ENCODE results near the gene LTB.
"Not testable (repeated sequence)": the region's sequence is repeated elsewhere in the genome, so short reads cannot be mapped to it uniquely, and the experiment has no call there.

Gene LTB

DNA sequence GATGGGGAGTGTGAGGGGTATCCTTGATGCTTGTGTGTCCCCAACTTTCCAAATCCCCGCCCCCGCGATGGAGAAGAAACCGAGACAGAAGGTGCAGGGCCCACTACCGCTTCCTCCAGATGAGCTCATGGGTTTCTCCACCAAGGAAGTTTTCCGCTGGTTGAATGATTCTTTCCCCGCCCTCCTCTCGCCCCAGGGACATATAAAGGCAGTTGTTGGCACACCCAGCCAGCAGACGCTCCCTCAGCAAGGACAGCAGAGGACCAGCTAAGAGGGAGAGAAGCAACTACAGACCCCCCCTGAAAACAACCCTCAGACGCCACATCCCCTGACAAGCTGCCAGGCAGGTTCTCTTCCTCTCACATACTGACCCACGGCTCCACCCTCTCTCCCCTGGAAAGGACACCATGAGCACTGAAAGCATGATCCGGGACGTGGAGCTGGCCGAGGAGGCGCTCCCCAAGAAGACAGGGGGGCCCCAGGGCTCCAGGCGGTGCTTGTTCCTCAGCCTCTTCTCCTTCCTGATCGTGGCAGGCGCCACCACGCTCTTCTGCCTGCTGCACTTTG lies 6.8 kb downstream of the LTB start, which contains the start of gene TNF:
Gene TNF (plus strand): TSS at position 231 of the 567 bp plus-strand sequence. CDS start 177 bp downstream, at position 408.
- DNase-seq (ENCODE audit: low spot score): no peak

DNA sequence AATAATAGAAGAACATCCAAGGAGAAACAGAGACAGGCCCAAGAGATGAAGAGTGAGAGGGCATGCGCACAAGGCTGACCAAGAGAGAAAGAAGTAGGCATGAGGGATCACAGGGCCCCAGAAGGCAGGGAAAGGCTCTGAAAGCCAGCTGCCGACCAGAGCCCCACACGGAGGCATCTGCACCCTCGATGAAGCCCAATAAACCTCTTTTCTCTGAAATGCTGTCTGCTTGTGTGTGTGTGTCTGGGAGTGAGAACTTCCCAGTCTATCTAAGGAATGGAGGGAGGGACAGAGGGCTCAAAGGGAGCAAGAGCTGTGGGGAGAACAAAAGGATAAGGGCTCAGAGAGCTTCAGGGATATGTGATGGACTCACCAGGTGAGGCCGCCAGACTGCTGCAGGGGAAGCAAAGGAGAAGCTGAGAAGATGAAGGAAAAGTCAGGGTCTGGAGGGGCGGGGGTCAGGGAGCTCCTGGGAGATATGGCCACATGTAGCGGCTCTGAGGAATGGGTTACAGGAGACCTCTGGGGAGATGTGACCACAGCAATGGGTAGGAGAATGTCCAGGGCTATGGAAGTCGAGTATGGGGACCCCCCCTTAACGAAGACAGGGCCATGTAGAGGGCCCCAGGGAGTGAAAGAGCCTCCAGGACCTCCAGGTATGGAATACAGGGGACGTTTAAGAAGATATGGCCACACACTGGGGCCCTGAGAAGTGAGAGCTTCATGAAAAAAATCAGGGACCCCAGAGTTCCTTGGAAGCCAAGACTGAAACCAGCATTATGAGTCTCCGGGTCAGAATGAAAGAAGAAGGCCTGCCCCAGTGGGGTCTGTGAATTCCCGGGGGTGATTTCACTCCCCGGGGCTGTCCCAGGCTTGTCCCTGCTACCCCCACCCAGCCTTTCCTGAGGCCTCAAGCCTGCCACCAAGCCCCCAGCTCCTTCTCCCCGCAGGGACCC lies 7.8 kb downstream of the LTB start:
- no peak for DNase-seq (ENCODE audit: low spot score)

DNA sequence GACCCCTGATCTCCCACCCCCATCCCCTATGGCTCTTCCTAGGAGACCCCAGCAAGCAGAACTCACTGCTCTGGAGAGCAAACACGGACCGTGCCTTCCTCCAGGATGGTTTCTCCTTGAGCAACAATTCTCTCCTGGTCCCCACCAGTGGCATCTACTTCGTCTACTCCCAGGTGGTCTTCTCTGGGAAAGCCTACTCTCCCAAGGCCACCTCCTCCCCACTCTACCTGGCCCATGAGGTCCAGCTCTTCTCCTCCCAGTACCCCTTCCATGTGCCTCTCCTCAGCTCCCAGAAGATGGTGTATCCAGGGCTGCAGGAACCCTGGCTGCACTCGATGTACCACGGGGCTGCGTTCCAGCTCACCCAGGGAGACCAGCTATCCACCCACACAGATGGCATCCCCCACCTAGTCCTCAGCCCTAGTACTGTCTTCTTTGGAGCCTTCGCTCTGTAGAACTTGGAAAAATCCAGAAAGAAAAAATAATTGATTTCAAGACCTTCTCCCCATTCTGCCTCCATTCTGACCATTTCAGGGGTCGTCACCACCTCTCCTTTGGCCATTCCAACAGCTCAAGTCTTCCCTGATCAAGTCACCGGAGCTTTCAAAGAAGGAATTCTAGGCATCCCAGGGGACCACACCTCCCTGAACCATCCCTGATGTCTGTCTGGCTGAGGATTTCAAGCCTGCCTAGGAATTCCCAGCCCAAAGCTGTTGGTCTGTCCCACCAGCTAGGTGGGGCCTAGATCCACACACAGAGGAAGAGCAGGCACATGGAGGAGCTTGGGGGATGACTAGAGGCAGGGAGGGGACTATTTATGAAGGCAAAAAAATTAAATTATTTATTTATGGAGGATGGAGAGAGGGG lies 8.8 kb downstream of the LTB start:
- no peak for DNase-seq (ENCODE audit: low spot score)

DNA sequence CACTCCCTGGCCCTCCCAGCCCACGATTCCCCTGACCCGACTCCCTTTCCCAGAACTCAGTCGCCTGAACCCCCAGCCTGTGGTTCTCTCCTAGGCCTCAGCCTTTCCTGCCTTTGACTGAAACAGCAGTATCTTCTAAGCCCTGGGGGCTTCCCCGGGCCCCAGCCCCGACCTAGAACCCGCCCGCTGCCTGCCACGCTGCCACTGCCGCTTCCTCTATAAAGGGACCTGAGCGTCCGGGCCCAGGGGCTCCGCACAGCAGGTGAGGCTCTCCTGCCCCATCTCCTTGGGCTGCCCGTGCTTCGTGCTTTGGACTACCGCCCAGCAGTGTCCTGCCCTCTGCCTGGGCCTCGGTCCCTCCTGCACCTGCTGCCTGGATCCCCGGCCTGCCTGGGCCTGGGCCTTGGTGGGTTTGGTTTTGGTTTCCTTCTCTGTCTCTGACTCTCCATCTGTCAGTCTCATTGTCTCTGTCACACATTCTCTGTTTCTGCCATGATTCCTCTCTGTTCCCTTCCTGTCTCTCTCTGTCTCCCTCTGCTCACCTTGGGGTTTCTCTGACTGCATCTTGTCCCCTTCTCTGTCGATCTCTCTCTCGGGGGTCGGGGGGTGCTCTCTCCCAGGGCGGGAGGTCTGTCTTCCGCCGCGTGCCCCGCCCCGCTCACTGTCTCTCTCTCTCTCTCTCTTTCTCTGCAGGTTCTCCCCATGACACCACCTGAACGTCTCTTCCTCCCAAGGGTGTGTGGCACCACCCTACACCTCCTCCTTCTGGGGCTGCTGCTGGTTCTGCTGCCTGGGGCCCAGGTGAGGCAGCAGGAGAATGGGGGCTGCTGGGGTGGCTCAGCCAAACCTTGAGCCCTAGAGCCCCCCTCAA lies 9.9 kb downstream of the LTB start, which contains the start of gene LTA:
Gene LTA (plus strand): TSS at position 249 of the 871 bp plus-strand sequence. CDS start 454 bp downstream, at position 703.
- no peak for DNase-seq (ENCODE audit: low spot score)

DNA sequence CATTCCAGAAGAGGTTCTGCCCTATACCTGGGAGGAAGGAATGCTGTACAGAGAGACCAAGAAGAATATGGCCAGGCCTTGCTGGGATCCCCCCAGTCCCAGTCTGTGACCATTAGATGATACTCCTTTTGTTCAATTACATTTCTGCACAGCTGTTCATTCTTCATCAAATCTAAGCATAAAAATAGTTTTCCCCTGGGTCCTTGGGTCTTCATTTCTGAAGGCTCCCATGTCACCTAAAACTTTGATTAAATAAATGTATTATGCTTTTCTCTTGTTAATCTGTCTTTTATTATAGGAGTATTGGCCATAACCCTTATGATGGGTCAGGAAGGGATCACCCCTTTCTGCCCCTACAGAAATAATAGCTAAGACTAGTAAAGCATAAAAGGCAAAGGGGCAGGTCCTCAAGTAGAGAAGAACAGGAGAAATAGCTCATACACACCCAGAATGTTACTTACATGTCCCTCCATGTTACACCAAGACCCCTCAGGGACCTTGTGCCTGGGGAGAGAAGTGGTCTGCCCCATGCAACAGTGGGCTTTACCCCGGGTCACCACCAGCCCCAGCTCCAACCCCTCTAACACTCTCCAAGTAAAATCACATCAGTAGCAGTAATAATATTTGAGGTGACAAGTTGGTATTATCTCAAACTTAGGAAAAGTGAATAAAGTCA lies 12.2 kb downstream of the LTB start:
- DNase-seq (ENCODE audit: low spot score): no peak

DNA sequence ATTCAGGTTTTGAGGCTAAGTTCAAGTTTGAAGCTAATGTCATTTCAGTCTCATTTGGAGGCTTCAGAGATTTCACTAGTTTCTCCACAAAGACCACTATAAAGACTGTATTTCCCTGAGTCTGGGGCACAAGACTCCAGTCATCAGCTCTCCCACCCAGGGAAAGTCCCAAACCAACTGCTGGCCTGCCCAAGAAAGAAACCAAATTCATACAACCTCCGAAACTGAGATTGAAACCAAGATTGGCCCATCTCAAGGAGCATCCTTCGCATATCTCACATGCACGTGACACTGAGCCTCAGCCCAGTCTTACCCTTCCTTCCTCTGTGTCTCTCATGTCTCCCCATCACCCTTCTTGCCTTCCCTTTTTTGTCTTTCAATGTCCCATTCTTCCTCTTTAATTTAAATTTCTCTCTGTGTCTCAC lies 13.7 kb downstream of the LTB start:
- DNase-seq (ENCODE audit: low spot score): no peak

DNA sequence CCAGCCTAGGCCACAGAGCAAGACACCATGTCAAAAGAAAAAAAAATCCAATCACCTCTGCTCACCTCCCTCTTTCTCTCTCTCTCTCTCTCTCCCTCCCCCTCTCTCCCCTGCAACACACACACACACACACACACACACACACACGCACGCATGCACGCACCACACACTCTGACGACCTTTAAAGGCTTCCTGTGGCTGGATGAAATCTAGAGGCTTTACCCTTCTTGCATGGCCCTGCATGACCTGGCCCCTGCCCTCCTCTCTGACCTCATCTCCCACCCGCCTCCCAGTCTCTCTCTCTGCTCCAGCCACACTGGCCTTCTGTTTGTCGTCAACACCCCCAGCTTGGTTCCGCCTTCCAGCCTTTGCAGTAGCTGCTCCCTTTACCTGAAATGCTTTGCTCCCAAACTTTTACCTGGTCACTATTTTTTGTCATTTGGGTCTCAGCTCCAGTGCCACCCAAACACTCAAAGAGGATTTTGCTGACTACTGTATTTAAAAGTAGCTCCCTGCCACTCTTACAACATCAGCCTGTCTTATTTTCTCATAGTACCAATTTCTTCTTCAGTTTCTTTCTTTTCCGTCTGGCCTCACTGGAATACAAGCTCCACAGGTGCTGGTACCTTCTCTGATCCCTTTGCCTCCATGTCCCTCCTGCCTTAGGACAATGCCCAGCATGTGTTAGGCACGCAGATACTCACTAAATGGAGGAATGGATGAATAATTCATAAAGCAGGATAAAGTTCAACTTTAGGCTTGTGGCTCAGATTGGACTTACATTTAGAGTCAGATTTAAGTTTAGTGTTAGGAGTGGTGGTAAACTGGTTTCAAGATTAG lies 14.5 kb downstream of the LTB start:
- DNase-seq (ENCODE audit: low spot score): no peak

DNA sequence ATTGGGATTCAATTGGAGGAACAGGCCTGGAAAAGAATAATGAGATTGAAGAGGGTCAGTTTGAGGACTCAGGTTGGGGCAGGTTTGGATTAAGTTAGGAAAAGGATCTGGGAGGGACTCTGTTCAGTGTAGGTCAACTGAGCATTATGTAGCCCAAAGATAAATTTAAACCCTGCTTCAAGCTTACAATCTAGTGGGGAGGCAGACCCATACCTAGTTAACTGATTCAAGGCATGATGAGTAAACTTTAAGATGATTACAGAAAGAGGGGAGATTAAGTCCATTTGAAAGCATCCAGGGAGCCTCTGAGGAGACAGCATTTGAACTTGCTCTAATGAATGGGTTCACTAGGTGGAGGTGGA lies 21.5 kb downstream of the LTB start:
- DNase-seq (ENCODE audit: low spot score): no peak

DNA sequence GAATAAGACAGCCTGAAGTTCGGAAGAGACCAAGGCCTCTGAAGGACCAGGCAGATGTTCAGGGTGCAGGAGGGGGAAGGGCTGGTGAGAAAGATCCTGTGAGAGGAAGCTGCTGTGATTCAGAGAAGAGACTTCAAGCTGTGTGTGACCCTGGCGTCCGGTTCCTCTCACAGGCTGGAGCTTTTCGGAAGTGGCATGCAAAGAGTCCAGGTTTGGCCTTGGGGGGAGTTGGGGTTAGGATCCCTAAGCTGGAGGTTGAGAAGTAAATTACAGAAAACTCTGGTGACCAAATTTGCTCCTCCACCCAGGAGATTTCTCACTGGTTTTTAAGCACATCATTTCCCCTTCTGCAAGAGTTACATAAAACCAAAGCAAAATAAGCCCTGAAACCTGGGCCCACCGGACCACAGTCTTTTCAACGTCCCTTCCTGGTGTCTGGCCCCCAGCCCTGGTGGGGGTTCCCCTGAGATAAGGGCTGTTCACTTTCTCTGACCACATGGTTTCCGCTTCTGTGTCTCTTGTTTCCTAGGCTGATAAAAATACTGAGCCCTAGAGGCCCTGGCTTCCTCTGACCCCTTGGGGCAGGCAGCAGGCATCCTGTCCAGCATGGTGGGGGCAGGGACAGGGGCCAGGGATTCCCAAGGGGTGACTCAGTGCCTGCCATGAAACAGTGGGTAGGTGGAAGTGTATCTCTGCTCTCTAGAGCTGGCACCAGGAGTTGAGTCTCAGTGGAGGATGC lies 22.1 kb downstream of the LTB start:
- peak; percentile 61 for DNase-seq (ENCODE audit: low spot score)

DNA sequence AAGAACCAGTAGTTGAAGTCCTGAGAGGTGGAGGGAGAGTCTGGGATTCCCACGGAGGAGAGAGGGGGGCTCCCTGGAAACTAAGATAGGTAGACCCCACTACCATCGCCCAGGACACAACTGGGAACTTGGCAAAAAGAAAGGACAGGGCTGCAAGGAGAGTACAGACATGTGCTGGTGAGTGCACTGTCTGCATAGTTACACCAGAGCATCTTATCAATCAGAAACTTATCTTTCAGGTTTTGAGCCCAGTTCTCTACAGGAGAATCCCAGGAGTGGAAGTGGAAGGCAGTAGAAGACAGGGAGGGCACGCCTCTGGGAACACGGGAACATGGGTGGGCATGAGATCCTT lies 22.6 kb downstream of the LTB start:
- no peak for DNase-seq (ENCODE audit: low spot score)

DNA sequence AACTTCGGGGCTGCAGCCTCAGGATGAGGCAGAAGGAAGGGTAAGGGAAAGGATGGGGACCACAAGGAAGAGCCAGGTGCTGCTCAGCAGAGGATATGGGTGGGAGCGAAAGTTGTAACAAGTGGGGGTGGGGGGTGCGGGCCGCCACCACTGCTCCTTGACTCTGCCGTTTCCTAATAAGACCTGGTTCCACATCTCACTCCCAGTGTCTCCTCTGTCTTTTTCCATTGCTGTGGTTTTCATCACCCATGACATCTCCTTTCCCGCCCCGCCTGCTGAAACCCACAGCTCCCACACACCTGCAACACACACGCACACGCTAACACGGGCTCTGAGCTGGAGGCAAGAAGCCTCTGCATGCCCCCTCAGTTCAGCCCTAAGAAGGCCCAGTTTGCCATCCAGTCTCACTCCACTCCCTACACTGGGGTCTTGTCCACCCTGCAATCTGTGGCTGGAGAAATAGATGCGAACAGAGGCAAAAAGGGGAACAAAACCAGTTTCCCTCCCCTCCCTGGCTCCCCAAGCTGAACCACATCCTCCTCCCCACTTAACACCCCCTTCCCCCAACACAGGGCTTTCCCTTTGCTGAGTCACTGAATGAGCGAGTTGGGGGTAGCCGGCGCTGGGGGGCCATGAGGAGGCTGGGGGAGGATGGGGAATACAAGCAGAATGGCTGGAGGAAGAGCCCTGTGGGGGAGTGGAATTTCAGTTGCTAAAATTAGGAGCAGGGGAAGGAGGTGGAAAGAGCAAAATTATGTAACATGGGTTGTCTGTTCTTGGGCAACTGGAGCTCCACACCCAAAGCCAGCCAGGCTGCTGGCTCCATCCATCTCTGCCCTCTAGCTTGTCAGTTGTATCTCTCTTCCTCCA lies 23.4 kb downstream of the LTB start:
- peak; percentile 82 for DNase-seq (ENCODE audit: low spot score)

DNA sequence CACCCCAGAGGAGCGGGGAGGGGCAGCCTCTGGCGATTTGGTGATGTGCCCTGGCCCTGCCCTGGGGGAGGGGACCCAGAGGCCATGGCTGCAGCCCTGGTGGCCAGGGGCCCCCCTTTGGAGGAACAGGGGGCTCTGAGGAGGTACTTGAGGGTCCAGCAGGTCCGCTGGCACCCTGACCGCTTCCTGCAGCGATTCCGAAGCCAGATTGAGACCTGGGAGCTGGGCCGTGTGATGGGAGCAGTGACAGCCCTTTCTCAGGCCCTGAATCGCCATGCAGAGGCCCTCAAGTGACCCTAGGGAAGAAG lies 24.0 kb downstream of the LTB start:
- DNase-seq (ENCODE audit: low spot score): no peak

DNA sequence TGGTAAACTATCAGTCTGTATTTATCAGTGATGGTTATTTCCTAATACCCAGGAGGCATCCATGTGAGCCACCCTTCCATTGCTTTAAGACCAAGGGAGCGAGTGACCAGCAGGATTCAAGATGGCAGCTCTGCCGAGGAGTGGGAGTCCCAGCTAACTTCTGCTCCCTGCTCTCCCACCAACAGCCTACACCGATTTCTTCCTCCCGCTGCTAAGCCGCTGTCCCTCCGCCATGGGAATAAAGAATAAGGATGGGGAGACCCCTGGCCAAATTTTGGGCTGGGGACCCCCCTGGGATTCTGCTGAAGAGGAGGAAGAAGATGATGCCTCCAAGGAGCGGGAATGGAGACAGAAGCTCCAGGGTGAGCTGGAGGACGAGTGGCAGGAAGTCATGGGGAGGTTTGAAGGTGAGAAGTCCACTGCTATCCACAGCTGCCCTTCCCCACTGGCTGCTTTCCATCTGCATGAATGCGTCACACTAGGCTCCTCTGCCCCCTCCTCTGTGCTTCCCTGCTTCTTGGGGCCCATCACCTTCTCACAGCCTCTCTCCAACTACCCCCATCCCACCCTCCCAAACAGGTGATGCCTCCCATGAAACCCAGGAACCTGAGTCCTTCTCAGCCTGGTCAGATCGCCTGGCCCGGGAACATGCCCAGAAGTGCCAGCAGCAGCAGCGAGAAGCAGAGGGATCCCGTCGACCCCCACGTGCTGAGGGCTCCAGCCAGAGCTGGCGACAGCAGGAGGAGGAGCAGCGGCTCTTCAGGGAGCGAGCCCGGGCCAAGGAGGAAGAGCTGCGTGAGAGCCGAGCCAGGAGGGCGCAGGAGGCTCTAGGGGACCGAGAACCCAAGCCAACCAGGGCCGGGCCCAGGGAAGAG lies 24.5 kb downstream of the LTB start:
- DNase-seq (ENCODE audit: low spot score): no peak

DNA sequence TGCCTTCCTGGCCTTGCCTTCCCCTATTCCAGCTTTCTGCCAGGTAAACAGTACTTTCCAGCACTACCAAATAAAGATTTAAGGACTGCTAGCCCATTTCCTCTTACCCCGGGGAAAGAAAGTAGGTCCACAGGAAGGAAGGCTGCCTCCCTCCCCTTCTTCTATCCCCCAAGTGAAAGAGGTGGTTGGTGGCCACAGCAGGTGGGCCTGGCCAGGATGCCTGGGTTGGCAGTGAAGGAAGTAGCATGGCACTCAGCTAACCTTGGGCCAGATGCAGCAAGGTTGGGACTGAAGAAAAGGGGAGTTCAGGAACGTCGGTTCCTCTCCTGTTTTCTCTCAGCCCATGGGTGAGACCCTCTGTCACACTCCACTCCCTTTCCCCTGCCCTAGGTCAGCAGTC lies 25.9 kb downstream of the LTB start:
- no peak for DNase-seq (ENCODE audit: low spot score)

DNA sequence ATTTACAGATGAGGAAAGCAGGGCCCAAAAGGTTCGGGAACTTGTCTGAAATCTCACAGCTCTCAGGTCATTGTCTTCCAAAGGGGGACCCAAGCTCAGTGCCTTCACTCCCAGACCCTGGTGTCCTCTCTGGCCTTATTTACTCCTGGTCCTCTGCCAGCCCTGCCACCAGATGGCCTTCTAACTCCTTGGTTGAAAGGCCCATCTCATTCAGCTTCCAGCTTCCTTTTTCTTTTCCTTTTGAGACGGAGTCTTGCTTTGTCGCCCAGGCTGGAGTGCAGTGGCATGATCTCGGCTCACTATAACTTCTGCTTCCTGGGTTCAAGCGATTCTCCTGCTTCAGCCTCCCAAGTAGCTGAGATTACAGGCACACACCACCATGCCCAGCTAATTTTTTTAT lies 30.9 kb downstream of the LTB start:
- DNase-seq (ENCODE audit: low spot score): not testable (repeated sequence)

DNA sequence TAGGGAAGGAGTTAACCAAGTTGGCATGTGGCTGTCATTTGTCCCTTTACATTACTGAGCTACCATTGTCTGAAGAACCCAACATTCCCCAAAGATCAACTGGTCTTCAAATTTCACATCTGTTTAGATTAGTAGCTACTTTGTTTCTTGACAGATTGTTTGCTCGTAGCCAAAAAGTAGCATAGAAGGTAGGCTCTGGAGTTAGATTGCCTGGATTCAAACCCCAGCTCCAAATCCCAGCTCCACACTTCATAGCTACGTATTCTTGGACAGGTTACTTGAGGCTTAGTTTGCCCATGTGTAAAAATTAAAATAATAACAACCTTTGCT lies 33.7 kb downstream of the LTB start:
- no peak for DNase-seq (ENCODE audit: low spot score)

DNA sequence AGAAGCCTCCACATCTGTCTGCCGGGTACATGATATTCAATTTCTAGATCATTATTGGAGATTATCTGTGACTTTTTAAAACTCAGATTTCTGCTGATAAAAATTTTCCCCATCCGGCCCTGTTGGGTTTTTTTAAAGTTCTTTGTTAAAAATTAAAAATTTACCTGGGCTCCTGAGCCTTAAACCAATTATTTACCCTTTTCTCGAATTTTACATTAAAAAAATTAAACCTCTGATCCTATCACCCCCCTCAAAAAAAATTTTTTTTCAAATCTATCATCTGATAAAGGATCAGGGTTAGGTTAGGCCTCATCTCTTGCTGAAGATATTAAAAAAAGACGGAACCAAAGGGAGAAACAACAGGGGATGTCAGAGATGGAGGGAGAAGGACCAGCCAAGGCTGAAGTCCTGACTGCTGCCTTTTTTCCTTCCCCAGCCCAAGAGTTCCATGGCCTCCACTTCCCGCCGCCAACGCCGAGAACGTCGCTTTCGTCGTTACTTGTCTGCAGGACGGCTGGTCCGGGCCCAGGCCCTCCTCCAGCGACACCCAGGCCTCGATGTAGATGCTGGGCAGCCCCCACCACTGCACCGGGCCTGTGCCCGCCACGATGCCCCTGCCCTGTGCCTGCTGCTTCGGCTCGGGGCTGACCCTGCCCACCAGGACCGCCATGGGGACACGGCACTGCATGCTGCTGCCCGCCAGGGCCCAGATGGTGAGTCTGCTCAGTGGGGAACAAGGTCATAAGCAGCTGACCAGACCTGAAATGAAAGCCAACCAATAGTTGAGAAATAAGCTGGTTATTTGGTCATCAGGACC lies 34.3 kb downstream of the LTB start:
- no peak for DNase-seq (ENCODE audit: low spot score)

All from putamen (tissue), 1 donor.